GM18519 (cell line): Measurements from ENCODE around the gene SLX9.

ENCODE experiments used
- ATAC-seq: cut with Tn5 transposase; IDR thresholded peaks from one replicate; pipeline ENCODE4 v1.9.1; 2021; ENCODE audit warnings: mild to moderate bottlenecking, moderate library complexity; ENCODE audit not compliant: unreplicated experiment, low FRiP score

The SLX9 gene

DNA sequence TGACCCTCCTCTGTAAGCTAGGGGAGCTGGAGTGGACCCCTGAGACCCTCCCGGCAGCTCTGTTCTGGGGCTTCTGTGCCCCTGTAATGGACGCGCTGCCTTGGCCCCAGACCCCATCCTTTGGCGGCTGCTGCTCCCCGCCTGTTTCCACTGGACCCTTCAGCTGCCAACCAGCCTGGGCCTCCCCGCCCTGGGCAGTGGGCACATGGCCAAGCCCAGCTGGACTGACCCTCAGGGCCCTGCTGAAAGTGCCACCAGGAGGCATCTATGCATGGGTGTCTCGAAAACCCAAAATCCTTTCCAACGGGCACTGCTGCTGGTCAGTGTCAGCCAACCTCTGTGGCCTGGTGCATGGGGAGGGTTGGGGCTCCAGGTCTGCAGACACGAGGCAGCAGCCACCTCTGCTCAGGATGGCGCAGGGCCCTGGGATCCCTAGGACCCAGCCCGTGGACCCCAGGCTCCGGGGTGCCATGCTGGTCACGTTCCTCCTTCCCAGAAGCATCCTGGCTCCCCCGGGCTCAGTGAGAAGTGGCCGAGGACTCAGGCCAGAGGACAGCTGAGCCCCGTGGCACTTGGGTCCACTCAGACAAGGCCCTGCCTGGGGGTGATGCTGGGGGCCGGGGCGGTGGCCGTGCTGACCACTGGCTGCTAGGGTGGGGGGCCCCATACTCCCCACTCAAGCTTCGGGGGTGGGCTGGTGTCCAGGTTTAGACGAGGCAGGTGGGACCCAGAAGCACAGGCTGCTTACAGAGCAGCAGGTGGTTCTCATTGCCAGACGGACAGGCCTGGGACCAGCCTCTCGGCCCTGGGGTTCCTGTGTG is 46.9 kb downstream of the SLX9 start:
- ATAC-seq, result no peak

DNA sequence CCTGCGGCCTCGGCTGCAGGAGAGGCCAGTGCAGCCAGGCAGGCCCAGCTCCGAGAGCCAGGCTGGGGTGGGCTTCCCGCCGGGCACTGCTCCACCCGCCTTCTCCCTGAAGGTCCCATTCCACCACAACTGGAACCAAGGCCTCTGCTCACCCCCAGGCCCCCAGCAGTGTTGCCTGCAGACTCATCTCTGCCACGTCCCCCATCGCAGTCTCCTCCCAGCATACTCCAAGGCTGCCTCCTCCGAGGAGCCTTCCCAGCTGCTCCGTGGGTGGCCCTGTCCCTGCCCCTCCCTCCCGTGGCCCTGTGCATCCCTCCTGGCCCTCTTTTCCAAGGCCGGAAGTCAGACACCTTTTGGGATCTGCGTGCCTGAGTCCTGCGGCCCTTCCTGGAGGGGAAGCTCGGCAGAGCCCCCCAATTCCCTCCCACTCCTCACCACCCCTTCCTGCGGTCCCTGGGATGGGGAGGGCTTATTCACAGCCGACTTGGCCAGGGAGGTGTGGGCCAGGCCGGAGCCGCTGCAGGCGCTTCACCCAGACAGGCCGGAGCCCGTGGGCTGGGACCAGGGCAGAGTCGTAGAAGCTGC is 47.6 kb downstream of the SLX9 start:
- ATAC-seq, result no peak

DNA sequence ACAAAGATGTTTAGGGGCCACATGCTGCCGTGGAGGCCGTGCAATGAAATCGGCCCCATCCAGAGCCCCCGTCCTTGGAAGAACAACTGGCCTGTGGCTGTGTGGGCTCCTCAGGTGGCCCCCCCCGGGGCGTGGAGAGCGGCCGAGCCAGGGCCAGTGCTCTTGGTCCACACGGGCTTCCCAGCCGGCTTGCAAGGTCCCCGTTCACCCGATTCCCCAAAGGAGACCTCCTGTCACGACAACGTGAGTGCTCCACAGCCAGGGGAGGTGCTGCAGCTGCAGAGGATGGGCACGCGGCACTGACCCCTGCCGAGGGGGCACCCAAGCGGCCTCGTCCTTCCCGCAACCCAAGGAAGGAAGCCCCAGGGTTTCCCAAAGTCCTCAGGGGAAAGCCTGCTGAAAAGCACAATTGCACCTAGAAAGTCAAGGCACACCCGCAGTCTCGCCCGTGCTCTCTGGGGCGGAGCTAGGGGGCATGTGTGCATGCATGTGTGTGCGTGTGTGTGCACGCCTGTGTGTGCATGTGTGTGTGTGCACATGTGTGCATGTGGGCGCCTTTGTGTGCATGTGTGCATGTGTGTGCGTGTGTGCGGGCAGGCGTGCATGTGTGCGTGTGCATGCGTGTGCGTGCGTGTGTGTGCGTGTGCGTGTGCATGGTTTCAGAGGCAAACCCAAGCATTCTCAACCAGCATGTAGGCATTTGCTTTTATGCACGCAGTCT is 48.2 kb downstream of the SLX9 start:
- ATAC-seq, result no peak

DNA sequence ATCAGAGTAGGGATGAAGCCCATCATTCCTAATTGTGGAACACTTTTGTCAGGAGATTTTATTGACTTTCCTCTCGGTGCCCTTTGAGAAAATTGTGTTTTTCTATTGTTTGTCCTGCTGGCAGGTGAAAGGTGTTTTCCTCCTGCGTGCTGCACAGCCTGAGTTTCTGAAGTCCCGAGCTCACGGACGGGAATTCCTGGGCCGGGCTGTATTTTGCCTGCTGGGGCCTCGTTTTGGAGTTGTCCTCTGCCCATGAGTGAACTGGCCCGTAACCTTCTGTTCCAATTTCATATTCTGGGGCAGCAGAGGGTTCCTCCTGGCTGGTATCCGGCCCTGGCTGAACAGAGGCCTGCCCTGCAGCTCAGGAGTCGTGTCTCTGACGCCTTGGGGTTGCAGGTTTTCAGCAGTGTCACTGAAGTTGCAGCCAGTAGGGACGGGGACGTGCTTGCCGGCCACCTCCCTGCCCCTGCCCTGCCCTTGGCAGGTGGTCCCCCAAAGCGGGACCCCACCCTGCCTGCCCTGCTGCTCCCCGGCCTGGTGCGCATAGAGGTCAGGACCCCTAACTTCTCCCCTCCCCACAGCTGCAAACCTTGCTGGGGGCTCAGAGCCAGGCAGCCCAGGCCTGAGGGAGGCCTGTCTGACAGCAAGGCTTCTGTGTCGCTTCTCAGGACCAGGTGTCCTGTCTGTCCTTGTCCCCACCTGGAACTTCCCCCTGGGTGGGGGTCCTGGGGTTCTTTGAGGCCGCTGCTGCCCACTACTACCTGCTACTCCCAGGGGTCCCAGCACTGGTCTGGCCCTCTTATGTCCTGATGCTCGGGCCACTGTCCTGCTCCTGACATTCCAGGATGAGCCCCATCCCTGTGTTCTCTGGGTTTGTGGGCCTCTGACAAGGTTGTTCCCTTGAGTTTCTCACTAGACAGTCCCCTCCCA is 49.0 kb downstream of the SLX9 start:
- no peak for ATAC-seq

DNA sequence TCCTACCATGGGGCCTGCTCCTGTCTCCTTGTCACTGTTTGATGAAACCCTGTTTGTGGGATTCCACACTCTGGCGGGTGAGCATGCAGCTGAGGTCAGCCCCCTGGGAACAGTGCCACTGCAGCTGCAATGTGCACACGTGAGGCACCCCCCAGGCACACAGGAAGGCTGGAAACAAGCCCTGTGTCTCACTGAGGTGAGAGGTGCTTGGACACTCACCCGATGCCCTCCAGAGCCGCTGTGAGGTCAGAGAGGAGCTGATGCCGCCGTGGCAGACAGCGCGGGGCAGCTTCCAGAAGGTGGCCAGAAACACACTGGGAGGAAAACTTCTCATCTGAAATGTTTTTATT is 49.7 kb downstream of the SLX9 start:
- ATAC-seq, result no peak

DNA sequence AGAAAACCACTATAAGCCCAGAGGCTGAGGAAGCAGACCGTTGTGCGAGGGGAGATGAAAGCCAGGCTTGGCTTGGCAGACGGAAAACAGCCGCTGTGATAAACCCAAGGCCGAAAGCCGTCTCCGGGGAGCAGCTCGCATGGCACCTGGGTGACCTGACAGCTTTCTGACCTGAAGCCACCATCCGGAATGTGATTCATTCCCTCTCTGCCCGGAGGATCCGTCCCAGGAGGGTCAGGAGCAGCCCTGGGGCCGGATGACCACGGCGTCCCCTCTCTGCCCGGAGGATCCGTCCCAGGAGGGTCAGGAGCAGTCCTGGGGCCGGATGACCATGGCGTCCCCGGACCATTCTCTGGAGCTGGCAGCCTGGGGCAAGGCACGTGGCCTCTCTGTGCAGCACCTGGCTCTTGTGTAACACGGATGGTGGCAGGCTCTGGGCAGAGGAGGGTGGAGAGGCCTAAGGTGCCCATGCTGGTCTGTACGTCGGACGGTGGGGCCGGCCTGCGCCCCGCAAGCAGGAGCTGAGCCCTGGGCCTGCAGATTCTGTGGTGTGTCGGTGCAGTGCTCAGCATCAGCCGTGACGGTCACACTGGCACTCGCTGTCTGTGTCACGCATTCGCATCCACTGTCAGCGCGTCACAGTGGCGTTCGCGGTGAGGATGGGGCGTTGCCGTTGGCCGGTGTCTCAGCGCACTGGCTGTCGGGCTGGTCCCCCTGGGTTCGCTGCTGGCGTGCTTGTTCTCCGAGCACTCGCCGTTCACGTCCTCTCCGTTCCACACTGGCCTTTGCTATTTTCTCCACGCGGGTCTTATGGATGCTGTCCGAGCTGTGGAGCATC is 50.3 kb downstream of the SLX9 start:
- no peak for ATAC-seq

DNA sequence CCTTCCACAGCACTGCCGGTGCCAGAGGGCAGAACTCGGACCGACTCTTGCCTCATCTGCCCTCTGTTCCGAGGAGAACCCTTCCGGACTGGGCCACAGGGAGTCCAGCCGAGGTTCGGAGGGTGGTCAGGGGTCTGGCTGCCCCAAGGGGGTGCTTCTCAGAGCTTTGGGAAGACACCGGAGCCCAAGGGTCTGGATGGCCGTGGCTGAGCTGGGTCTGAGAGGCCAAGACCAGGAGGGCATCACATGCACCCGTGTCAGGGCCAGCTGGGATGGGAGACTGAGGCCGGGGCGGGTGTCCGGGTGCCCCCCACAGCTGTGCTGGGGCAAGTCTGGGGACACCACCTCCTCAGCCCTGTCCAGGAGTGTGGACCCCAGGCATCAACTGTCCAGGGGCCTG is 51.1 kb downstream of the SLX9 start:
- no peak for ATAC-seq

DNA sequence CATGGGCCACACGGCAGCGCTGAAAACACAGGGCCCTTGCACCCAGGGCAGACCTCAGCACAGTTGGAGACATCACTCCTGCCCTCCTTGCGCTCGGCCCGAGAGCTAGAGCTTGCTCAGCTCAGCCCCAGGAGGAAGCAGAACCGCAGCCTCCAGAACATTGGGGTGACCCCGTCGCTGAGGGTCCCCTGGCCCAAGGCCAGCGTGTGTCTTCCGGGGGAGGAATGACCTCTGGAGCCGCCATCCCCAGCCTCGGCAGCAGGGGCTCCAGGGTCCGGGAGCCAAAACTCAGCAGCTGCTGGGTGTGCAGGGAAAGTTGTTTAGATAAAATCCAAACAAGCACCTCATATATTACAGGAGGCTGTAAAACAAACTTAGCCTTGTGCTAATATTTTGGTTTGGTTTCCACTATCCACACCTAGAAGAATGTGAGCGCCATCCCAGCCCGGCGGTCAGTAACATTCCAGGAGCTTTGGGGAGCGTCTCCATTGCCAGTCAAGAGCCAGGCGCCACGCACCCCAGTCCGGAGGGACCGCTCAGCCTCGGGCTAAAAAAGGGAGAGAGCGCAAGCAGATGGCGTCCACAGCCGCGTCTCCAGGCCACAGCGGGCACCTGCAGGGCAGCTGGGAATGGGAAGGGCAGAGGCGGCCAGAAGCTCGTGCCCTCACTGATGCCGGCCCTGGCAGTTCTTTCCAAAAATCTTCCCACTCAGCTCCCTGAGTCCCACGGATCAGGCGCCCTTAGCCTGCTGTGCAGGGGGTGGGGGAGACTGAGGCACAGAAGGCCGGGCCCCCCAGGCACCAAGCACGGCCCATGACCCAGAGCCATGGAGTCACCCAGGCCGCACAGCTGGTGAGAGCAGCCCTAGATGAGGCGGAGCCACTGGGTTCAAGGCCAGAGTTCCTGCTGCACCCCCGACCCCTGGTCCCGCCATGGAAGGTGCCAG is 52.0 kb downstream of the SLX9 start:
- no peak for ATAC-seq

DNA sequence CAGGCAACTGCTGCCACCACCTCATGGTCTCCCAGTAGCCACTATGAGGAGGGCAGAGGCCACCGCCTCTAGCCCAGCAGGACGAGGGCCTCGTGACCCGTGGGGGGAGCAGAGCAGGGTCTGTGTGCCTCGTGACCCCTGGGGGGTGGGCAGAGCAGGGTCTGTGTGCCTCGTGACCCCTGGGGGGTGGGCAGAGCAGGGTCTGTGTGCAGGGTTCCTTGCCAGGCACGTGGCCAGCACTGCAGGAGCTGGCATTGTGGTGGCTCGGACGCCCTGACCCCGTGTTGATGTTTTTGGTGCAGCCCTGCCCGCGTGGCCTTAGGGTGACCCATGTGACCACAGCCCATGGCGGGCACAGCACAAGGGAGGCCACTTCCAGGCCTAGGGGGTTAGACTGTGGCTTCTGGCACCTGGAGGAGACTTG is 52.8 kb downstream of the SLX9 start:
- ATAC-seq, result no peak

DNA sequence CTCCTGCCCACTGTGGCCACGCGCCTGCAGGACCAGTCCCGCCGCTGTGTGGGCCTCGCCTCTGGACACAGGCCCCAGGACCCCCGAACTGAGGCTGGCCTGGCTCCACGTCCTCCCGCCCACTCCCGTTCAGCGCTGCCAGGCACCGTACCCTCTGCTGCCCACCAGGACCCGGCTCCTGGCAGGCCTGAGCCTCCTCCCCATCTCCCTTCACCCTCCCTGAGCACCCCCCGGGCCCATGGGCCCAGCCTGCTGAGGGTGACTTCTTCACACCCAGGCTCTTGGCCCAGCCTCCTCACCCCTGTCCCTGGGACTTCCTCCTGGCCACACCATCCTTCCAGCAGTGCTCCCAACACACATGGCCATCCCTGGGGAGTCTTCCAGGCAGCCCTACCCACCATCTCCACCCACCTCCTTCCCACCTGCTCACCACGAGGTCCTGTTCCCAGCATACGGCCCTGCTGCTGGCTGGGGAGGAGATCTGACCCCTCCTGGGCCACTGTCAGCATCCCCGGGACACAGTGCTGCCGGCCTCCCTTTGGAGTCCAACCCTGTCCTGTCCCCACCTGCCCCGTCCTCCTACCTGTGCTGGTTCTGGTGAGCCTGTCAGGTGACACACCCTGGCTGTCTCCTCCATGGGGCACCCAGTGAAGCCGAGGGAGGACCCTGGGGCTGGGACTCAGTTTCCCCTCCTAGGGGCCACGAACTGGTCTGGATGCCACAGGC is 53.7 kb downstream of the SLX9 start:
- no peak for ATAC-seq

DNA sequence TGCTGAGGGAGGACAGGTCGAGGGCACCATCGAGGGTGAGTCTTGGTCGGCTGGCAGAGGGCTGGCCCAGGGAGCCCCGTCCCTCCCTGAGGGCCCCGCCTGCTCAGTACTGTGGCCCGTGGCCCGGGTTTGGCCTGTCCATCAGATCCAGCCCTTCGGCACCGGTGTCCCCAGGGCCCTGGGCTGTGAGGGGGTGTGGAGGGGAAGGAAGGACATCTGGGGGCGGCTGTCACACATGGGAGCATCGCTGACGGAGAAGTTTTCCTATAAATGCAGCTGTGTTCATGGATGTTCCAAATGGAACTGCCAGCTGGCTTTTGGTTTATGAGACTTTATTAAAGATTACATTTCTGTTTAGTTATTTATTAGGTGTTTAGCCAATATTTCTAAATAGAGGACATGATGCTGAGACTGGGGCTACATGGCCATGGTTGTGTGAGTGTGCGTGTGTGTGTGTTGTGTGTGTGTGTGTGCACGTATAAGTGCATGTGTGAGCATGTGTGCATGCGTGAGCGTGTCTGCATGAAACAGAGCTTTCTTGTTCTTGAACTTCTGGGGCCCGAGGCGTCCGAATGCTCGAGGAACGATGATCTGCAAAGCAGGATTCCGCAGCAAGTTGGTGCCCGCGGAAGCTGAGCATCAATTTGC is 54.3 kb downstream of the SLX9 start:
- ATAC-seq, result no peak

DNA sequence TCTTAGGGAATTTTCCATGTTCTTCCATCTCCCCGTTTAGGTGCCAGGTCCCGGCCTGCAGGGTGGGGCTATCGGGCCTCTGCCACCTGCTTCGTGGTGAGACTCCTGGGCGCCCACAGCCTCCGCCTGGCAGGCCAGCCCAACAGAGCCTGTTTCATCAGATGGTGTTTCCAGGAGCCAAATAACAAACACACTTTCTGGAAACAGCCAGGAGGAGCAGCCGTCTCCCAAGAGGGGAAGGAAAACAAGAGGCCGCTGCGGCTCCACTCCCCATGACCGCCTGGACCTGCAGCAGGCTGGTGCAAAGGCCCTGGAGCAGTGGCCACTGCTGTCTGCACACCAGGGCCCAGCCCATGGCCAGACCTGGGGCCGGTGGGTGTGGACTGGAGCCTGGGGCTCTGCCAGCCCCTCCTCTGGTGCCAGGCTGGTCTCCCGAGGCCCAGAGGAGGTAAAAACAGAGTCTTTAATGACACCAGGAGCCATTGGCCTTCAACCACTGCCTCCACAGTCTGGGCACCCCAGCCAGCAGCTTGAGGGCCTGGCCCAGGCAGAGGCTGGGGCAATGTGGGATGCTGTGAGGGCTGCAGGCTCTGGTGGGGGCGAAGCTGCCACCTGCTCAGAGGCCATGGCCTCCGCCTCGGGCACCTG is 55.0 kb downstream of the SLX9 start:
- ATAC-seq, result no peak

DNA sequence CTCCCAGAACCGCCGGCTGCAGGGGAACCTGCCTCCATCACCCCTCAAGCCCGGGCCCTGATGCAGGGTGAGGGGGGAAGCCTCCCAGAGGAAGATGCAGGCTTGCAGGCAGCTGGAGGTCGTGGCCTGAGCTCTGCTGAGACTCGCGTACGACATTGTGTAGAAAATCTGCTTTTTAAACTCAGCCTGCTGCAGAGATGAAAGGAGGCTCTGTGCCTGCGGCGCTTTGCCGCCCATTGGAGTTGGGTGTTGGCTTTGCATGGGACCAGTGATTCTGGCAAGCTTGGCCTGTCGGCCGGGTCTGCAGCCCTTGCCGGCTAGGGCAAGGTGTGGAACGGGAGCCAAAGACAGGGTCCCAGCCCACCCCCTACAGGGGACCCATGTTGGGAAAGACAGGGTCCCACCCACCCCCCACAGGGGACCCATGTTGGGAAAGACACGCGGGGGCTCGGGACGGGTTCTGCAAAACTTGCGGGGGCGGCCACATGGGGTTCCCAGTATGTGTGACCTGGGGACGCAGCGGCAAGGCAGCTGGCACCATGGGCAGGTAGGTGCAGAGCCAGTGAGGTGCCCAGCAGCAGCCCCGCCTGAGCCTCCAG is 55.6 kb downstream of the SLX9 start:
- ATAC-seq, result no peak

DNA sequence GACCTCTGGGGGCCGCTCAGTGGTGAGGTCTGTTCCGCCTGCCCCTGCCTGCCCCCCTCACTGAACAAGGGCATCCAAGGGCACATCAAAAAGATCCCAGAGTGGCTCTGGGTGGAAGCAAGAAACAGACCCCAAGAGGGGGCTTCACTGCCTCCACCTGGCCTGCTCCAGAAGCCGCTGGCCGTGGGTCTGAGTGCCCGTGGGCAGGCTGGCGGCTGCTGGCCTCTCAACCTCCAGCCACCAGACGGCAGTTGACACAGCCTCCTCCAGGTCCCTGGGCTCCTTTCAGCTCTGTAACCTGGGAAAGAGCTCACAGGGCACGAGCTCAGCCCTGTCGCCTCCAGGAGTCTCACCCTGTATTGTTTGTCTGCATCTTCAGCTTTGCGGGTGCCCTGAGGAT is 56.3 kb downstream of the SLX9 start:
- no peak for ATAC-seq

DNA sequence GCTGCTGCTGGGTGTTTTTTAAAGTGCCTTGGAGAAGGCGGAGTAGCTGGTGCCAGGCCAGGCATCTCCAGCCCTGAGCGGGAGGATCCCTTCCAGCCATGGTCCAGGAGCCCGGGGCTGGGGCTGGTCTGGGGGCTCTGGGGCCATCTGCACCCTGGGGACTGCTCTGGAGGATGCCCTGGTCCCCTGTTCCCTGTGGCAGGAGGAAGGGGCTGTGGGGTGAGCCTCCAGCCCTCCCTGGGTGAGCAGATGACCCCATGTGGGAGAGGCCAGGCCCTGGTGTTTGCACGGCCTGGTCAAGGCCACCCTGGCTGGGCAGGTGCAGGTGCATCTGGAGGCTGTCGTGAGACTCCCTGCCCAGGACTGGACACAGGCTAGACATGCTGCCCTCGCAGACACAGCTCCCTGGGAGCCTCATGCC is 56.7 kb downstream of the SLX9 start:
- no peak for ATAC-seq

DNA sequence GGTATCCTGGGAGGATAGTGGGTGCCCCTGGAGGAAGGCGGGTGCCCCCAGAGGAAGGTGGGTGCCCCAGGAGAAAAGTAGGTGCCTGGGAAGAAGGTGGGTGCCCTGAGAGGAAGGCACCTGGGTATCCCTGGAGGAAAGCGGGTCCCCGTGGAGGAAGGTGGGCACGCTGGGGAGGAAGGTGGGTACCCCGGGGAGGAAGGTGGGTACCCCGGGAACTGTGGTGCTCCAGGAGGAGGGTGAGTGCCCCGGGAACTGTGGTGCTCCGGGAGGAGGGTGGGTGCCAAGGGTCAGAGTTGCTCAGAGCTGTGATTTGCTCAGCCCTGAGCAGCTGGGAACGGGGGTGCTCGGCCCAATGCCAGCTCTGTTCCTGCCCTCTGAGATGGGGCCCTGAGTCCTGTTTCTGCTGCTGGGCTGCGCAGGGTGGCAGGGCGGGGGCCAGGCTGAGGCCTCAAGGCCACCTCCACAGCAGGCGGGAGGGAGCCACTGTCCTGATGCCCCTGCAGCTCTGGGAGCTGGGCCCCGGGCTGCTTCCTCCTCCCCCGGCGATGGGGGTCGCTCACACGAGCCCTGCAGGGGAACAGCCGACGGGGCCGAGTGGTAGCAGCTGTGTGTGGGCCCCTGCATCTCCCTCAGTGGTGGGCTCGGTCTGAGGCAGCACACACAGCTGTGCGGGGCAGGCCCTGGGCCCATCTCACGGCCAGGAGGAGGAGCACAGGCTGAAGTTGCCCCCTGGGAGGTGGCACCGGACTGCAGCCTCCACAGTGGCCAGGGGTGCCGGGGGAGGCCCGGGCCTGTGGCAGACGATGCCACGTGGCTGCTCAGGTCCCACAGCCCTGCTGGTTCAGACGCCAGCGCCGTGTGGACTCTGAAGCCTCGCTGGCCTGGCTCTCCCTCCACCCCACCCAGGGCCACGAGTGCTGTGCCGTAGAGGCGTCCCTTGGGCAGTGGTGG is 57.4 kb downstream of the SLX9 start:
- no peak for ATAC-seq
